ENCODE measurements around the gene KLF16.

- TF ChIP-seq, protein P1, sequence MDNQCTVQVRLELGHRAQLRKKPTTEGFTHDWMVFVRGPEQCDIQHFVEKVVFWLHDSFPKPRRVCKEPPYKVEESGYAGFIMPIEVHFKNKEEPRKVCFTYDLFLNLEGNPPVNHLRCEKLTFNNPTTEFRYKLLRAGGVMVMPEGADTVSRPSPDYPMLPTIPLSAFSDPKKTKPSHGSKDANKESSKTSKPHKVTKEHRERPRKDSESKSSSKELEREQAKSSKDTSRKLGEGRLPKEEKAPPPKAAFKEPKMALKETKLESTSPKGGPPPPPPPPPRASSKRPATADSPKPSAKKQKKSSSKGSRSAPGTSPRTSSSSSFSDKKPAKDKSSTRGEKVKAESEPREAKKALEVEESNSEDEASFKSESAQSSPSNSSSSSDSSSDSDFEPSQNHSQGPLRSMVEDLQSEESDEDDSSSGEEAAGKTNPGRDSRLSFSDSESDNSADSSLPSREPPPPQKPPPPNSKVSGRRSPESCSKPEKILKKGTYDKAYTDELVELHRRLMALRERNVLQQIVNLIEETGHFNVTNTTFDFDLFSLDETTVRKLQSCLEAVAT (IDR thresholded peaks at IDR 0.05), result no peak
- TF ChIP-seq MXI1 (IDR thresholded peaks at IDR 0.05; ENCODE audit: low read depth, low read length) (no peak), SMC3 (IDR thresholded peaks at IDR 0.05; ENCODE audit: borderline replicate concordance, low read length) (no peak), POLR2A (IDR thresholded peaks at IDR 0.05; ENCODE audit: low read depth, low read length) (no peak), BCLAF1 (IDR thresholded peaks at IDR 0.05) (no peak), EP300 (IDR thresholded peaks at IDR 0.05; ENCODE audit: borderline replicate concordance in 1 of 2, control insufficient read depth in 1 of 2, low read depth in 2 of 2, low read length in 2 of 2) (no peak), NBN (IDR thresholded peaks at IDR 0.05) (no peak)
- TF ChIP-seq, protein P2, sequence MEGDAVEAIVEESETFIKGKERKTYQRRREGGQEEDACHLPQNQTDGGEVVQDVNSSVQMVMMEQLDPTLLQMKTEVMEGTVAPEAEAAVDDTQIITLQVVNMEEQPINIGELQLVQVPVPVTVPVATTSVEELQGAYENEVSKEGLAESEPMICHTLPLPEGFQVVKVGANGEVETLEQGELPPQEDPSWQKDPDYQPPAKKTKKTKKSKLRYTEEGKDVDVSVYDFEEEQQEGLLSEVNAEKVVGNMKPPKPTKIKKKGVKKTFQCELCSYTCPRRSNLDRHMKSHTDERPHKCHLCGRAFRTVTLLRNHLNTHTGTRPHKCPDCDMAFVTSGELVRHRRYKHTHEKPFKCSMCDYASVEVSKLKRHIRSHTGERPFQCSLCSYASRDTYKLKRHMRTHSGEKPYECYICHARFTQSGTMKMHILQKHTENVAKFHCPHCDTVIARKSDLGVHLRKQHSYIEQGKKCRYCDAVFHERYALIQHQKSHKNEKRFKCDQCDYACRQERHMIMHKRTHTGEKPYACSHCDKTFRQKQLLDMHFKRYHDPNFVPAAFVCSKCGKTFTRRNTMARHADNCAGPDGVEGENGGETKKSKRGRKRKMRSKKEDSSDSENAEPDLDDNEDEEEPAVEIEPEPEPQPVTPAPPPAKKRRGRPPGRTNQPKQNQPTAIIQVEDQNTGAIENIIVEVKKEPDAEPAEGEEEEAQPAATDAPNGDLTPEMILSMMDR (IDR thresholded peaks at IDR 0.05 in 2 of 3, conservative IDR thresholded peaks at IDR 0.05 in 1 of 3; ENCODE audit: control insufficient read depth in 2 of 3, extremely low read depth in 1 of 3, insufficient read depth in 1 of 3, low read depth in 3 of 3, low read length in 3 of 3), result no peak
These were observed 1.8 kb downstream of the KLF16 start for GRCh38 chr19:1861599-1862031.
